Measurements from ENCODE around the gene ANO10. TPM values are rescaled to one million over a fixed set of nuclear protein-coding genes. Genes with fewer than 3 reads are reported as not detected.

ANO10 gene
- total RNA-seq, 1 donor from 2014 or later = 45.4 TPM

DNA sequence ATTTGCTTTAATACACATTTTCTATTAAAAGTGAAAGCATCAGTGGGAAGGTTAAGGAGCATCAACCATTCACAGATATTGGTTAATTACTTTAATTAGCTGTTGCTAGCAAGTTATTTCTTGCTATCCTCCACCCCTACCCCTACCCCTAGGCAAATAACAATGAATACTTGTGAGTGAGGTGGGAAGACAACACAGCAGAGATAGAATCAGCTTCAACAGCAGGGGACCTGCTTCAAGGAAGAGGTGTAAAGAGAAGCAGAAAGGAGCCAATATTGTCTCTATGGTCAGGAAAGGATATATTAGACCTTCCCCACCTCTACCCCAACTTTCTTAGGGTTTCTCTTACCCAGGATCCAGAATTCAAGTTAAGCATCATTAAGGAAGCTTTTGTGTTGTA, 186.1 kb downstream of the ANO10 start:
- H3K4me3 ChIP-seq (ENCODE audit: insufficient read depth, low read depth, low read length) = no peak overlapping the region
- peaks cover 3% of the 10 kb centered on the region for H3K36me3 ChIP-seq (ENCODE audit: insufficient read depth, low read length)
- Mint-ChIP-seq H3K27me3 (ENCODE audit: low read depth, unreplicated experiment) (no peaks in the 10 kb centered on the region), H3K27ac (ENCODE audit: unreplicated experiment) (no peak overlapping the region), H3K36me3 (ENCODE audit: low read depth, unreplicated experiment) (peaks cover 2% of the 10 kb centered on the region), H3K4me3 (ENCODE audit: unreplicated experiment) (no peak overlapping the region), H3K4me1 (ENCODE audit: low read depth, unreplicated experiment) (no peaks in the 10 kb centered on the region), H3K9me3 (ENCODE audit: unreplicated experiment) (no peaks in the 10 kb centered on the region)
- H3K9ac ChIP-seq (ENCODE audit: low read length) = no peak overlapping the region
- H3K27me3 ChIP-seq (ENCODE audit: insufficient read depth, low read length) = no peaks in the 10 kb centered on the region
- no peaks in the 10 kb centered on the region for H4K20me1 ChIP-seq (ENCODE audit: insufficient read depth, low read length)
- H2AFZ ChIP-seq (ENCODE audit: low read depth, low read length) = no peak overlapping the region
- H3K79me2 ChIP-seq (ENCODE audit: insufficient read depth, low read length) = no peaks in the 10 kb centered on the region
- DNase-seq (ENCODE audit: low read depth) = no peak
- no peaks in the 10 kb centered on the region for H3K9me3 ChIP-seq (ENCODE audit: insufficient read depth, low read depth, low read length)
- no peak overlapping the region for H3K27ac ChIP-seq (ENCODE audit: low read depth, low read length)
- no peaks in the 10 kb centered on the region for H3K4me1 ChIP-seq (ENCODE audit: insufficient read depth, low read length)
- no peak for FAIRE-seq
- TF ChIP-seq EZH2 (IDR thresholded peaks at IDR 0.05; ENCODE audit: insufficient read depth, low read length) = no peak
- TF ChIP-seq, protein P1, sequence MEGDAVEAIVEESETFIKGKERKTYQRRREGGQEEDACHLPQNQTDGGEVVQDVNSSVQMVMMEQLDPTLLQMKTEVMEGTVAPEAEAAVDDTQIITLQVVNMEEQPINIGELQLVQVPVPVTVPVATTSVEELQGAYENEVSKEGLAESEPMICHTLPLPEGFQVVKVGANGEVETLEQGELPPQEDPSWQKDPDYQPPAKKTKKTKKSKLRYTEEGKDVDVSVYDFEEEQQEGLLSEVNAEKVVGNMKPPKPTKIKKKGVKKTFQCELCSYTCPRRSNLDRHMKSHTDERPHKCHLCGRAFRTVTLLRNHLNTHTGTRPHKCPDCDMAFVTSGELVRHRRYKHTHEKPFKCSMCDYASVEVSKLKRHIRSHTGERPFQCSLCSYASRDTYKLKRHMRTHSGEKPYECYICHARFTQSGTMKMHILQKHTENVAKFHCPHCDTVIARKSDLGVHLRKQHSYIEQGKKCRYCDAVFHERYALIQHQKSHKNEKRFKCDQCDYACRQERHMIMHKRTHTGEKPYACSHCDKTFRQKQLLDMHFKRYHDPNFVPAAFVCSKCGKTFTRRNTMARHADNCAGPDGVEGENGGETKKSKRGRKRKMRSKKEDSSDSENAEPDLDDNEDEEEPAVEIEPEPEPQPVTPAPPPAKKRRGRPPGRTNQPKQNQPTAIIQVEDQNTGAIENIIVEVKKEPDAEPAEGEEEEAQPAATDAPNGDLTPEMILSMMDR (IDR thresholded peaks at IDR 0.05; ENCODE audit: insufficient read depth, low read depth, low read length) = no peak
- H3K4me2 ChIP-seq (ENCODE audit: low read length) = no peak overlapping the region

DNA sequence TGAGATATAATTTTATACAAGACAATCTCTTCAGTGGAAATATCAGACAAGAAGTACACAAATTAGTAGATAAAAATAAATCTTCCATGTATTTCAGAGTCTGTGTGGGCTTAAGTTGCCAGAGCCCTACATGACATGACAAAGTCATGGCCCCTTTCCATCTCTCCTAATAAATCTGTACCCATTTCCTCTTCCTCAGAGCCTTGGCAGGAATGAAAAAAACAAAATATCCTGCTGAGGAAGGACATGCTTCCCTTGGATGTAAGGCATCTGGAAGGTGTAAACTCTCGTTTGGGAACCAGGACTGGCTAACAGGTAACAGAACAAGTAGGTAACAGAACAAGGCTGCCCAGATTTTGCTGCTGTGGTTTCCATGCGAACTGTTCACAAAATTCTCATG, 187.4 kb downstream of the ANO10 start:
- H4K20me1 ChIP-seq (ENCODE audit: insufficient read depth, low read length) = no peaks in the 10 kb centered on the region
- Mint-ChIP-seq H3K4me1 (ENCODE audit: low read depth, unreplicated experiment) (no peaks in the 10 kb centered on the region), H3K27ac (ENCODE audit: unreplicated experiment) (no peak overlapping the region), H3K36me3 (ENCODE audit: low read depth, unreplicated experiment) (peaks cover 2% of the 10 kb centered on the region), H3K4me3 (ENCODE audit: unreplicated experiment) (no peak overlapping the region), H3K27me3 (ENCODE audit: low read depth, unreplicated experiment) (no peaks in the 10 kb centered on the region), H3K9me3 (ENCODE audit: unreplicated experiment) (no peaks in the 10 kb centered on the region)
- H3K9me3 ChIP-seq (ENCODE audit: insufficient read depth, low read depth, low read length) = no peaks in the 10 kb centered on the region
- no peak overlapping the region for H3K27ac ChIP-seq (ENCODE audit: low read depth, low read length)
- FAIRE-seq (no peak), DNase-seq (ENCODE audit: low read depth) (no peak)
- no peaks in the 10 kb centered on the region for H3K79me2 ChIP-seq (ENCODE audit: insufficient read depth, low read length)
- H3K4me1 ChIP-seq (ENCODE audit: insufficient read depth, low read length) = no peaks in the 10 kb centered on the region
- H3K4me2 ChIP-seq (ENCODE audit: low read length) = no peak overlapping the region
- H3K9ac ChIP-seq (ENCODE audit: low read length) = no peak overlapping the region
- H3K36me3 ChIP-seq (ENCODE audit: insufficient read depth, low read length) = peaks cover 3% of the 10 kb centered on the region
- TF ChIP-seq, protein P1 (IDR thresholded peaks at IDR 0.05; ENCODE audit: insufficient read depth, low read depth, low read length) = no peak
- no peak for TF ChIP-seq EZH2 (IDR thresholded peaks at IDR 0.05; ENCODE audit: insufficient read depth, low read length)
- H3K27me3 ChIP-seq (ENCODE audit: insufficient read depth, low read length) = no peaks in the 10 kb centered on the region
- no peak overlapping the region for H2AFZ ChIP-seq (ENCODE audit: low read depth, low read length)
- no peak overlapping the region for H3K4me3 ChIP-seq (ENCODE audit: insufficient read depth, low read depth, low read length)

DNA sequence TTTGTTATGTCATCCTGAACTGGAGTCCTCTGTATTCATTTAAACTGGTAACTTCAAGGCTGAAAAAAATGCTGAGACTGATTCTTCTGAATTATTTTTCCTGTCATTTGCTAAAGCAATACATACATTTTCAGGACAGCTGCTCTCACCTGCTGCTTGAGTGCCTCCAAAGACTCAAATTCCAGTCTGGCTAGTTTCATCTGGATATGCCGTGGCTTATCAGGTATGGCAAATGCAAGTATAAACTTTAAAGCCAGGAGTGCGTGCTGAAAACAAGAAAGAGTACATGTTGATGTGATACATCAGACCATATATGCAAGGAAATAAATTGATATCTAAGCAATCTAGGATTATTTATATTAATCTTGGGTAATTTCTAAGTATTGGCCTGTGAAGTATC, 189.3 kb downstream of the ANO10 start:
- Histone ChIP-seq H3K9me3 (ENCODE audit: insufficient read depth, low read depth, low read length) (no peaks in the 10 kb centered on the region), H3K4me1 (ENCODE audit: insufficient read depth, low read length) (no peaks in the 10 kb centered on the region), H3K9ac (ENCODE audit: low read length) (no peak overlapping the region), H2AFZ (ENCODE audit: low read depth, low read length) (no peak overlapping the region), H3K27me3 (ENCODE audit: insufficient read depth, low read length) (no peaks in the 10 kb centered on the region), H4K20me1 (ENCODE audit: insufficient read depth, low read length) (no peaks in the 10 kb centered on the region), H3K27ac (ENCODE audit: low read depth, low read length) (no peak overlapping the region), H3K4me3 (ENCODE audit: insufficient read depth, low read depth, low read length) (no peak overlapping the region), H3K4me2 (ENCODE audit: low read length) (no peak overlapping the region), H3K79me2 (ENCODE audit: insufficient read depth, low read length) (no peaks in the 10 kb centered on the region), H3K36me3 (ENCODE audit: insufficient read depth, low read length) (peaks cover 3% of the 10 kb centered on the region)
- no peak overlapping the region for H3K4me3 Mint-ChIP-seq (ENCODE audit: unreplicated experiment)
- H3K36me3 Mint-ChIP-seq (ENCODE audit: low read depth, unreplicated experiment) = peaks cover 2% of the 10 kb centered on the region
- TF ChIP-seq, protein P1 (IDR thresholded peaks at IDR 0.05; ENCODE audit: insufficient read depth, low read depth, low read length) = no peak
- no peak for TF ChIP-seq EZH2 (IDR thresholded peaks at IDR 0.05; ENCODE audit: insufficient read depth, low read length)
- FAIRE-seq (no peak), DNase-seq (ENCODE audit: low read depth) (no peak)
- H3K9me3 Mint-ChIP-seq (ENCODE audit: unreplicated experiment) = no peaks in the 10 kb centered on the region
- H3K4me1 Mint-ChIP-seq (ENCODE audit: low read depth, unreplicated experiment) = no peaks in the 10 kb centered on the region
- H3K27me3 Mint-ChIP-seq (ENCODE audit: low read depth, unreplicated experiment) = no peaks in the 10 kb centered on the region
- no peak overlapping the region for H3K27ac Mint-ChIP-seq (ENCODE audit: unreplicated experiment)
